Kidney (tissue), 14 donors: ENCODE measurements around the gene HHIPL1. TPM values are rescaled to one million over a fixed set of nuclear protein-coding genes. Genes with fewer than 3 reads are reported as not detected.
"Not testable (repeated sequence)": the region's sequence is repeated elsewhere in the genome, so short reads cannot be mapped to it uniquely, and the experiment has no call there.

ENCODE experiments used
- DNase-seq, 5 donors: peaks; one replicate each; pipeline ENCODE4 v3.0.0-alpha.2; 2013 to 2020
- FAIRE-seq: peaks from 2 replicates; lab custom pipeline; 2012; peaks lifted over from hg19 to GRCh38; lab: Jason Lieb, UNC
- H3K27ac ChIP-seq, 2 donors: one replicate each; pipeline ENCODE4 v1.7.0; 2013; ENCODE audit warnings: low read depth in 2 of 2, low read length in 2 of 2, inconsistent platforms in 1 of 2
- H3K27me3 ChIP-seq: one replicate; pipeline ENCODE4 v1.7.1; 2013; ENCODE audit warnings: low read length, inconsistent platforms; ENCODE audit not compliant: control insufficient read depth, insufficient read depth
- H3K36me3 ChIP-seq, 3 donors: one replicate each; pipeline versions ENCODE4 v1.7.0 to v1.7.1; 2013; ENCODE audit warnings: low read length in 3 of 3, control low read depth in 1 of 3, inconsistent platforms in 1 of 3; ENCODE audit not compliant: insufficient read depth in 3 of 3, control insufficient read depth in 2 of 3
- H3K4me1 ChIP-seq, 3 donors: one replicate each; pipeline versions ENCODE4 v1.7.0 to v1.7.1; 2013; ENCODE audit warnings: low read length in 3 of 3, inconsistent platforms in 1 of 3, low read depth in 1 of 3; ENCODE audit not compliant: control insufficient read depth in 2 of 3, insufficient read depth in 2 of 3
- H3K4me3 ChIP-seq, 3 donors: one replicate each; pipeline versions ENCODE4 v1.7.0 to v1.8.1; 2013; ENCODE audit warnings: low read length in 3 of 3, control low read depth in 1 of 3, inconsistent platforms in 1 of 3
- H3K9ac ChIP-seq, 3 donors: one replicate each; pipeline versions ENCODE4 v1.7.0 to v1.7.1; 2013; ENCODE audit warnings: low read length in 3 of 3, control low read depth in 1 of 3, inconsistent platforms in 1 of 3
- H3K9me3 ChIP-seq, 3 donors: one replicate each; pipeline versions ENCODE4 v1.7.0 to v1.7.1; 2013; ENCODE audit warnings: low read length in 3 of 3, control low read depth in 1 of 3, inconsistent platforms in 1 of 3; ENCODE audit not compliant: control insufficient read depth in 2 of 3, insufficient read depth in 1 of 3
- intact Hi-C: fragments of 100-400 bp; cut with DNase I; formaldehyde crosslinking; loops from one replicate; pipeline ENCODE4 v1.11.1; 2022
- polyA plus RNA-seq: library from polyadenylated mRNA; stranded (reverse); fragments of 350-450 nt; fragmentation: Illumina TruSeq; extraction: RNeasy Lipid Tissue Mini Kit (QIAGEN cat#74804); gene quantifications from one replicate; pipeline ENCODE4 v1.2.3, GENCODE V29; 2014; ENCODE audit warnings: low read depth, low replicate concordance; ENCODE audit not compliant: insufficient read depth
- total RNA-seq: library from RNA; stranded (reverse); fragmentation: NEBNext Ultra II Directional; extraction: Animal tissue kit (Norgen Biotek cat#: 25700); gene quantifications from one replicate; pipeline ENCODE4 v1.2.1, GENCODE V29; 2021
- TF ChIP-seq, protein P1 (sequence below): IDR thresholded peaks from 3 replicates; pipeline ENCODE4 v1.5.1; 2012; ENCODE audit warnings: mild to moderate bottlenecking, moderate library complexity, borderline replicate concordance; ENCODE audit not compliant: insufficient read depth; ENCODE audit errors: extremely low read depth
- donor health status: control.
- donor health status: control.
- donor health status: control.
- donor health status: control.
- donor health status: control.
- donor health status: DM: yes; HTN: yes; CAD: no.
- donor health status: Normal renal cell carcinoma (clear cell type).

HHIPL1 gene
- total and polyA plus RNA-seq, 2 donors from 2014 or later, result 0.32 to 0.88 TPM

GRCh38 chr14:99636487-99636886, 8.4 kb upstream of the HHIPL1 start:
- Histone ChIP-seq H3K27me3 (no peaks in the 10 kb centered on the region), H3K9me3 (no peaks in the 10 kb centered on the region), H3K4me3 (no peak overlapping the region), H3K4me1 (no peaks in the 10 kb centered on the region), H3K36me3 (no peaks in the 10 kb centered on the region), H3K27ac (no peak overlapping the region), H3K9ac (no peak overlapping the region)
- no peak for FAIRE-seq
- intact Hi-C loops, result no loop called here
- DNase-seq, result no peak
- TF ChIP-seq, protein P1, sequence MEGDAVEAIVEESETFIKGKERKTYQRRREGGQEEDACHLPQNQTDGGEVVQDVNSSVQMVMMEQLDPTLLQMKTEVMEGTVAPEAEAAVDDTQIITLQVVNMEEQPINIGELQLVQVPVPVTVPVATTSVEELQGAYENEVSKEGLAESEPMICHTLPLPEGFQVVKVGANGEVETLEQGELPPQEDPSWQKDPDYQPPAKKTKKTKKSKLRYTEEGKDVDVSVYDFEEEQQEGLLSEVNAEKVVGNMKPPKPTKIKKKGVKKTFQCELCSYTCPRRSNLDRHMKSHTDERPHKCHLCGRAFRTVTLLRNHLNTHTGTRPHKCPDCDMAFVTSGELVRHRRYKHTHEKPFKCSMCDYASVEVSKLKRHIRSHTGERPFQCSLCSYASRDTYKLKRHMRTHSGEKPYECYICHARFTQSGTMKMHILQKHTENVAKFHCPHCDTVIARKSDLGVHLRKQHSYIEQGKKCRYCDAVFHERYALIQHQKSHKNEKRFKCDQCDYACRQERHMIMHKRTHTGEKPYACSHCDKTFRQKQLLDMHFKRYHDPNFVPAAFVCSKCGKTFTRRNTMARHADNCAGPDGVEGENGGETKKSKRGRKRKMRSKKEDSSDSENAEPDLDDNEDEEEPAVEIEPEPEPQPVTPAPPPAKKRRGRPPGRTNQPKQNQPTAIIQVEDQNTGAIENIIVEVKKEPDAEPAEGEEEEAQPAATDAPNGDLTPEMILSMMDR, result no peak

DNA sequence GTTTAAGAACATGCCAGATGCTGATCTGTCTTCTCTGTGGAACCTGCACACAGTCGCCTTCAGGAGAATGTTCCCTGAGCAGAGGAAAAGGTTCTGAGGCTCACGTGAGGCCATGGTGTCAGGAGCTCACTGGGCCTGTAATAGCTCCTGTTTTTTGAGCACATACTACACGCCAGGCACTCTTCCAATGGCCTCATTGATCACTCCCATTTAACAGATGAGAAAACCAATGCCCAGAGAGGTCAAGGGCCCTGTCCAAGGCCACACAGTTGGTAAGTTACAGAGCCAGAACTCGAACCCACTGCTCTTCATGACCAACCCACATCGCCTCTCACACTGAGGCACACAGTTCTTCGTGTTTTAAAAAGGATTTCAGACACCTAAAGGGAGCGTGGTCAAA, 7.3 kb upstream of the HHIPL1 start:
- DNase-seq (no peak), FAIRE-seq (no peak)
- intact Hi-C loops, result no loop called here
- Histone ChIP-seq H3K9ac (no peak overlapping the region), H3K4me1 (no peaks in the 10 kb centered on the region), H3K9me3 (no peaks in the 10 kb centered on the region), H3K36me3 (no peaks in the 10 kb centered on the region), H3K27me3 (no peaks in the 10 kb centered on the region), H3K4me3 (no peak overlapping the region), H3K27ac (no peak overlapping the region)
- TF ChIP-seq, protein P1, result no peak

DNA sequence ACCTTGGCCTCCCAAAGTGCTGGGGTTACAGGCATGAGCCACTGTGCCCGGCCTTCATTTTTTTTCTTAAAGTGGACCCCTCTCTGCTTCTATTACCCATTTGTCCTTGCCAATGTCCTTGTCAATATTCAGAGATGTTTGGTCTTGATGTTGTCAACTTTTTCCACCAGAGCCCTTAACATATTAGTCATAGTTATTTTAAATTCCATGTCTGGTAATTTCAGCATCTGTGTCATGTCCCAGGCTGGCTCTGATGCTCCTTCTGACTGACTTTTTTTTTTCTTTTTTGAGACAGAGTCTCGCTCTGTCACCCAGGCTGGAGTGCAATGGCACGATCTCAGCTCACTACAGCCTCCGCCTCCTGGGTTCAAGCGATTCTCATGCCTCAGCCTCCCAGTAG, 2.2 kb upstream of the HHIPL1 start:
- H3K36me3 ChIP-seq, H3K4me1 ChIP-seq, intact Hi-C loops, H3K9ac ChIP-seq, DNase-seq, FAIRE-seq, H3K4me3 ChIP-seq, H3K27me3 ChIP-seq, H3K9me3 ChIP-seq, H3K27ac ChIP-seq: not testable (repeated sequence)

DNA sequence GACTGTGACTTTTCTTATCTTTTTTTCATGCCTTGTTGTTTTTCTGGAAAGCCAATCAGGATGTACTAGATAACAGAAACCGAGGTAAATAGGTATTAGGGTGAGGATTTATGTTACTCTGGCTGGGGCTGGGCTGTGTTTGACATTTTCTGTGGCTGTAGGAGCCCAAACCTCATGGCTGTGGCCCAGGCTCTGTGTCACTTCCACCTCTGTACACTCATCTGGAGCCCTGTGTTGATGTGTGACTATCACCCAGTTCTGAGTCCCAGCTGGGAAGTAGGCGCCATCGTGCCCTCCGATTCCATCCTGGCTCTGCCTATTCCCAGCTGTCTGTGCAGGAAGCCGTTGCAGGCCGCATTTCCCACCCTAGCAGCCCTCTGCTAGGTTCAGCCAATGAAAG, 1.6 kb upstream of the HHIPL1 start:
- FAIRE-seq (no peak), DNase-seq (no peak)
- Histone ChIP-seq H3K4me3 (no peak overlapping the region), H3K27ac (no peak overlapping the region), H3K9me3 (no peaks in the 10 kb centered on the region), H3K27me3 (no peaks in the 10 kb centered on the region), H3K9ac (no peak overlapping the region), H3K36me3 (no peaks in the 10 kb centered on the region), H3K4me1 (no peaks in the 10 kb centered on the region)
- TF ChIP-seq, protein P1, result no peak
- intact Hi-C loops, result no loop called here
